GM11168 (cell line): ENCODE results near the gene CPD.

Experiments used
- in situ Hi-C: fragments of 300-500 bp; cut with MboI; formaldehyde crosslinking; loops from one replicate; pipeline ENCODE4 v1.12.0; 2022; ENCODE audit warnings: low sequenced_read_pairs; ENCODE audit not compliant: unreplicated experiment

CPD gene

DNA sequence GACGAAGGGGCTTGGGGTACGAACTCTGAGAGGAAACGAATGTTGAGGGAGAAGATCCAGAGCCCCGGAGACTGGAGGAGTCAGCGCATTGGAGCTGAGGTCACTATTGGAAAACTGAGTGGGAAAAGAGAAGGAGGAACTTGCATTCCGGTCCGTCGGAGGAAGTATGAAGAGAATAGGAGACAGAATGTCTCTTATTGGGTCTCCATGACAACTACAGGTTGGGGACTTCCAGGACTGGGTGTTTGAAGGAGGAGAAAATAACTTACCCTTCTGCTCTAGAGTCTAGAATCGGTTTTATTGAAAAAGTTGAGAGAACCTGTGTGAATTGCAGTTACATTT lies 99.0 kb downstream of the CPD start:
- in situ Hi-C loops, result no loop called here

DNA sequence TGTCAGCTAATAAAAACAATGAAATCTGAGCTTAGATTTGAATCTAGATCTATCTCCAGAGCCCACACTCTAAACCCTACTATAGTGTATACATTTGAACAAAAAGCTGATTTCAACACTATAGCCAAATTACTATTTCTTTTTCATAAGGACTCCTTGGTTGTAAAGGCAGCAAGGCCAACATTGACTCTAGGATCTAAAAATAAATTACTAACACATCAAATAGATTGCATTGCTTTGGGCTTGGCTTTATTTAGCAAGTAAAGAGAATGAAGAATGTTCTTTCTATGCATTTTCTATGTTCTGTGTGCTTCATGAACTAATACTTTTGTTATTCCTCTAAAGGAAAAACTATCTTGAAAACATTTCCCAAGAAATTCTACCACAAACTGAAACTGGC lies 103.8 kb downstream of the CPD start:
- in situ Hi-C loops, result no loop called here

DNA sequence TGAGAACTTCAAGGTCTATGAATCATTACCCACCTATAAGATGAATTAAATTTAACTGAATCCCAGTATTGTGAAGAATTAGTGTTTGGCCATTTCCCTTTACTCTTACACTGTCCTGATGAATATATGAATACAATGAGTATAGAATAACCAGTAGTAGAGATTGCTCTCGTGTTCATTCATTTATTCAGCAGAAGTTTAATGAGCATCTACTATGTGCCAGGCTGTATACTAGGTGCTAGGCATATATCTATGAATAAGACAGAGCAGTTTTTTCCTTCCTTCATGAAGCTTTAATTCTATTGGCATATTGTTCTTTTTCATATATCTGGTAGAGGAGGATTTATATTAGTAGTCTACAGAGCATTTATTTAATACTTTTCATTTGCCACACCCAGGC lies 104.4 kb downstream of the CPD start:
- in situ Hi-C loops, result no loop called here

- in situ Hi-C loops, result no loop called here
These were observed 115.1 kb downstream of the CPD start for GRCh38 chr17:30493780-30494179.

DNA sequence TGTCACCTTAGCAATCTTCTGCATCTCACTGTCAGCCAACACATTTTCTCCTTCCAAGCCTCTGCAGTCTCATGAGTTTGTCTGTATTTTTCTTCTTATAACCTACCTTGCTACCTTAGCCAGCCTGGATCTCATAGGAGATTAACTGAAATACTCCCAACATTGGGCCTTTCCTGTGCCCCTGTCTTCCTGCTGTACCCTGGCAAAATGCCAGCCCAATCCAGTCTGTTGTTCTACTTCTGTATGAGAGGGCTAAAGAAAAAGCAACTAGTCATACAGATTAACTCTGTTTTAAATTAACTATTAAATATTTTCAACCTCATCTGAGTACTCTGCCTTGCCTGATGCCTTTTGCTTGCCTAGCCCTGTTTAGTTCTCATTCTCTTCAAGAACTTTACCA lies 116.9 kb downstream of the CPD start:
- in situ Hi-C loops, result no loop called here

DNA sequence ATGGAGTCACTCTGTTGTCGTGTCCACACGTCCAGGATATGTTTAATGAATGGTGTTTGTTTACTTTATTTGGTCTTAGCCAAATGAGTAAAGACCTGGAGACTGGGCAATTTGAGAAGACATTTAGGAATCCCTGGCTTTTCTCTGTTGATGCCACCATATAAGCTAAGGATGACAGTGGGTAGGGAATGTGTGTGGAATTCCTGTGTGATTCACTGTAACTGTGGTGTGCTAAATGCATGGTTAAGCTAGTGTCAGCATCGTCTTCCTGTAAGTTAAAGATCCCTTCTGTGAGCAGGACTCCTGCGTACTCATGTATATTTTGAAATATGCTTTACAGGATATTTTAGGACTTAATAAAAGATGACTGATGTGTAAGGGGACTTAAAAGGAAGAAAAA lies 124.8 kb downstream of the CPD start:
- in situ Hi-C loops, result no loop called here

GRCh38 chr17:30505868-30506417 lies 127.2 kb downstream of the CPD start:
- in situ Hi-C loops, result no loop called here

- in situ Hi-C loops, result no loop called here
These were observed 127.8 kb downstream of the CPD start for GRCh38 chr17:30506481-30506880.

GRCh38 chr17:30513346-30513745 lies 134.6 kb downstream of the CPD start:
- in situ Hi-C loops, result no loop called here

DNA sequence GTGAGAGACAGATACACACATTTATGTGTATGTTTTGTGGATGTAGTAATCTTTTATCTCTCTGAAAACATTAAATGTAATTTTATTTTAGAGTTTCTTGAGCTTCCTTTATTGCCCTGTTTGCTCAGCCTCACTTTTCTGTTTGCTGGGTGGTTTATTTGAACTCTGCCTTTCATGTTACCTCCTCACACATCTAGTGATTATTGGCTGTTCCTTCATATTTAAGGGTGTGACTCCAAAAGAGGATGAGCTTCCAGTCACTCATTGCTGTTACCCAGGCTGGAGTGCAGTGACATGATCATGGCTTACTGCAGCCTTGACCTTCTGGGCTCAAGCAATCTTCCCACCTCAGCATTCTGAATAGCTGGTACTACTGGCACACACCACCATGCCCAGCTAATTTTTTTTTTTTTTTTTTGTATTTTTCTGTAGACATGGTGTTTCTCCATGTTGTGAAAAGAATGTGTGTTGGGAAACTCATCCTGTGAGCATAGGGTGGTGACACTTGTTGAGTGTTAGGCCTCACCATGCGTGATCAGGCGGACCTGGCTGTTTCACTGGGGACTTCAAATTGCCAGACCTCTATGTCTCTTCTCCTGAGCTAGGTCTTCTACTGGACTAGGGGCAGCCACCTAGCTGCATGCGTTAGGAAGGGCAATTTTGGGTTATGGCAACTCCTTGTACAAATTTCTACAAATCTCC lies 136.3 kb downstream of the CPD start:
- in situ Hi-C loops, result no loop called here

DNA sequence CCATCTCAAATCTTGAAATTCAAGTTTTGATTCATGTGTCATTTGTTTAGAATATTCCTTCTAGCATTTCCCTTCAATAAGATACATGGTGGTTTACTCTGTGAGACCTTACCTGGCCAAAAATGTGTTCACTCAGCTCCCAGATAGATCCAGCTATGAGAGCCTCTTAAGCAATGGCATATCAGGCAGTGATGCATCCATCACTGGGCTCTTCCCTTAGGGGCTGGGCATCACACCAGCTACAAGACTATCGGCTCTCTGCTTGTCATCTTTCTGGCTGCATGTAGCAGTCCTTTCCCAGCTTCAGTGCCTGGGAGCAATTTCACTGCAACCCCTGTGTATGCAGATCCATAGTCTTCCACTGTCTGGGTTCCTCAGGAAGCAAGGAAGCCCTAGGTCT lies 139.1 kb downstream of the CPD start:
- in situ Hi-C loops, result no loop called here

GRCh38 chr17:30519166-30519565 lies 140.4 kb downstream of the CPD start:
- in situ Hi-C loops, result no loop called here
